ENCODE results near the gene FOXP1. TPM values are rescaled to one million over a fixed set of nuclear protein-coding genes. Genes with fewer than 3 reads are reported as not detected.
A peak's percentile ranks its signal among the peaks of the same experiment; 100 is the strongest.

Gene FOXP1
- total RNA-seq, 4 donors from 2014 or later: 103 to 173 (median 140) TPM

DNA sequence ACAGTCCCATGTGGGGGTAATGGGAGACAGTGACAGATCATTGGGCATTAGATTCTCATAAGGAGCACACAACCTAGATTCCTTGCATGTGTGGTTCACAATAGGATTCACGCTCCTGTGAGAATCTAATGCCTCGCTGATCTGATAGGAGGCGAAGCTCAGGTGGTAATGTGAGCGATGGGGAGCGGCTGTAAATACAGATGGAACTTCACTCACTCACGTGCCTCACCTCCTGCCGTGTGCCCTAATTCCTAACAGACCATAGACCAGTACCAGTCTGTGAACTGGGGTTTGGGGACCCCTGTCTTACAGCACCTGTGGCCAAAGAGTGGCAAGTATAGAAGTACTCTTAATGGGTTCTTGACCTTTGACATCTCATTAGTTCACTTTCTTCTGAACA lies 554.7 kb downstream of the FOXP1 start:
- peaks cover 0 to under 1% (median 0%) of the 10 kb centered on the region in 3 donors for H3K36me3 ChIP-seq
- H3K27me3 ChIP-seq: no peaks in the 10 kb centered on the region
- H3K27ac ChIP-seq: no peak overlapping the region
- TF ChIP-seq, protein P1, sequence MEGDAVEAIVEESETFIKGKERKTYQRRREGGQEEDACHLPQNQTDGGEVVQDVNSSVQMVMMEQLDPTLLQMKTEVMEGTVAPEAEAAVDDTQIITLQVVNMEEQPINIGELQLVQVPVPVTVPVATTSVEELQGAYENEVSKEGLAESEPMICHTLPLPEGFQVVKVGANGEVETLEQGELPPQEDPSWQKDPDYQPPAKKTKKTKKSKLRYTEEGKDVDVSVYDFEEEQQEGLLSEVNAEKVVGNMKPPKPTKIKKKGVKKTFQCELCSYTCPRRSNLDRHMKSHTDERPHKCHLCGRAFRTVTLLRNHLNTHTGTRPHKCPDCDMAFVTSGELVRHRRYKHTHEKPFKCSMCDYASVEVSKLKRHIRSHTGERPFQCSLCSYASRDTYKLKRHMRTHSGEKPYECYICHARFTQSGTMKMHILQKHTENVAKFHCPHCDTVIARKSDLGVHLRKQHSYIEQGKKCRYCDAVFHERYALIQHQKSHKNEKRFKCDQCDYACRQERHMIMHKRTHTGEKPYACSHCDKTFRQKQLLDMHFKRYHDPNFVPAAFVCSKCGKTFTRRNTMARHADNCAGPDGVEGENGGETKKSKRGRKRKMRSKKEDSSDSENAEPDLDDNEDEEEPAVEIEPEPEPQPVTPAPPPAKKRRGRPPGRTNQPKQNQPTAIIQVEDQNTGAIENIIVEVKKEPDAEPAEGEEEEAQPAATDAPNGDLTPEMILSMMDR (IDR thresholded peaks at IDR 0.05): no peak
- no peak for TF ChIP-seq POLR2A (IDR thresholded peaks at IDR 0.05)
- DNase-seq: no peak
- no peak overlapping the region for H3K4me3 ChIP-seq
- no peaks in the 10 kb centered on the region for H3K9me3 ChIP-seq
- peaks cover 0 to 43% (median 2%) of the 10 kb centered on the region in 4 donors for H3K4me1 ChIP-seq

DNA sequence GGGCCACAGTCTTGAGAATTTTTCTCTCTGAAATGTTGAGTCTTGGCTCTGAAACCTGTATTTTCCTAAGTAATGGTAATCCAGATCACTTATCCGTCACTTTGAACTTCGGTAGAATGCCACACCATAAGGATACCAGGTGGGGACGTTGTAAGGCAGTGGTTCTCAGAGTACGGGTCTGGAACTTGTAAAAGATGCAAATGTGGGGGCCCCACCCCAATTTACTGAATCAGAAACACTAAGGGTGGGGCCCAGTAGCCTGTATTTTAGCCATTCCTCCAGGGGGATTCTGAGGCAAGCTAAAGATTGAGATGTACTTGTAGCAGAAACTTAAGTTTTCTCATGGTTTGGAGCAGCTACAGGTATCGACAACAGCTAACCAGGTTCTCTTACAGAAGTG lies 555.3 kb downstream of the FOXP1 start:
- H3K4me3 ChIP-seq: no peak overlapping the region
- TF ChIP-seq POLR2A (IDR thresholded peaks at IDR 0.05): no peak
- TF ChIP-seq, protein P1 (IDR thresholded peaks at IDR 0.05): no peak
- H3K36me3 ChIP-seq: peaks cover 0 to 3% (median 0%) of the 10 kb centered on the region in 3 donors
- H3K4me1 ChIP-seq: peaks cover 0 to 40% (median 2%) of the 10 kb centered on the region in 4 donors
- no peak overlapping the region for H3K27ac ChIP-seq
- no peaks in the 10 kb centered on the region for H3K9me3 ChIP-seq
- DNase-seq: no peak
- H3K27me3 ChIP-seq: no peaks in the 10 kb centered on the region

DNA sequence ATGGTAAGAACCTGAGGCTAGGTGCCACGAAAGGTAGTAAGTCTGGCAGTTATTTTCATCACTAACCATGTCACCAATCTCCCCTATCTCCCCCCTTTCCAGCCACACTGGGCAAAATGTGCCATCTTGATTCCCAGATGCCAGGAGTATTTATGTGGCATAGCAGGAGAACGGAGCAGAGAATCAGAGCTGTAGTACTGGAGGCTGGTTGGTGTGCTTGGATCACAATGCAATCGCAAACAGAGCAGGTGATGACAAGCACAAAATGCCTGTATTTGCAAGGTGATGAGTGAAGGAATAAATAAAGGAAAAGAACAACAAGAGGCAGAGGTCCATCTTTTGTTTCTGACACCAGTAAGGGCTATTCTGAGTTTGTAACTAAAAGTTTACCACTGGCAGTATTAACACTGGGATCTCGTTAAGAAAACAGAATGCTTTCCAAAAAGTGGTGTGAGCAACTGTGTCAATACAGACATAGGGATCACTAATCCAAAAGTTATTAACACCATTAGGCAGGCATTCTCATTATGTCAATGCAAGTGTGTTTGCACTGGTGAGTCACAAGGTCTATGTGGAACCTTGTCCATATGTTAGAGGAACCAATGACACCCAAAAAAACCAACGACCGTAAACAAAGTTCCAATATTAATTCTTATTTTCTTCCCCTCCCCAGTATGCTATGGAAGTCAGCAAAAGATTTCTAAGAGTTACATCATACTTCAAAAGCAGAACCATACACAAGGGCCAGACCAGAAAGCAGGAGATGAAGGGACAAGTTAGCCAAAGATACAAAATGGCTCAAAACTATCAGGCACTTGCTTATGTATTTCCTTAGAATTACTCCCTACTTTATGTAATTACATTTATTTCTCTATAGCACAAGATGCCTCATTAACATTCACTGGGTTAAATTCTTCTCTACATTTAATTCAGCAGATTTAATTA lies 556.6 kb downstream of the FOXP1 start:
- H3K36me3 ChIP-seq: peaks cover 0 to 3% (median 0%) of the 10 kb centered on the region in 3 donors
- H3K4me3 ChIP-seq: no peak overlapping the region
- no peaks in the 10 kb centered on the region for H3K9me3 ChIP-seq
- TF ChIP-seq, protein P1 (IDR thresholded peaks at IDR 0.05): no peak
- no peak for TF ChIP-seq POLR2A (IDR thresholded peaks at IDR 0.05)
- peaks cover 0 to 31% (median 0%) of the 10 kb centered on the region in 4 donors for H3K4me1 ChIP-seq
- no peaks in the 10 kb centered on the region for H3K27me3 ChIP-seq
- no peak overlapping the region for H3K27ac ChIP-seq
- no peak for DNase-seq

DNA sequence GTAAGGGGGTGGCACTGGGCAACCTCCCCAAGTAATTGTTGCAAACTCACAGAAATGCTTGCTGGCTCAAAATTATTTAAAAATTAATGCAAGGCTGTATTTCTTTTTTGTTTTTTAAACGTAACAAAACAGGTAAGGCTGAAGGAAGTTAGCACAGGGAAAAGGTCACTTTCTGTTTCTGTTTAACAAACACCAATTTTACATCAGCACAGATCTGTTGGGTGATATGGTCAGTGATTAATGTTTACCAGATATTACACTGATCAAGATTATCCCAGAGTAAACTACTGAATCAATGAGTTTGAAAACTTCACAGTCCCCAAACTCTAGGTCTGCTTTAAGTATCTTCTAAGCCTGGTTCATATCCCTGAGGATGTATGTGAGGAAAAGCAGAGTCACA lies 558.0 kb downstream of the FOXP1 start:
- peaks cover 0 to 3% (median 0%) of the 10 kb centered on the region in 3 donors for H3K36me3 ChIP-seq
- H3K9me3 ChIP-seq: no peaks in the 10 kb centered on the region
- TF ChIP-seq POLR2A (IDR thresholded peaks at IDR 0.05): no peak
- H3K4me1 ChIP-seq: peaks cover 0 to 19% (median 0%) of the 10 kb centered on the region in 4 donors
- DNase-seq: no peak
- H3K4me3 ChIP-seq: no peak overlapping the region
- no peaks in the 10 kb centered on the region for H3K27me3 ChIP-seq
- H3K27ac ChIP-seq: peak overlapping the region in 2 of 4 donors; percentile 32 to 61

DNA sequence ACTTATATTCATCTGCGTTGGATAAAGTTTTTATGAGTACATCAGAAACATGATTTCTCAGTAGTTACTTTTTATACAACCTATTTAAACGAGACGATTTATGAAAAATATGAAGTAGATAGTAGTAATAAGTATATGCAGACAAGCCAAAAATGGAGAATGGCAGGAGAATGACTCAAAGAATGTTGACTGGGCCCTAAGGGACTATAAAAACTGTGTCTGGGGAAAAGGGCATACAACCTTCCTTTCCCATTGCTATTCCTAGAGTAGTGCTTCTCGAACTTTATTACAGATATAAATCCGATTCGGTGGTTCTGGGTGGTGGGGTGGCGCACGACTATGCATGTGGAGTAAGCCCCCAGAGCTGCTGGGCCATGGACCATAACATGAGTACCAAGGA lies 558.5 kb downstream of the FOXP1 start:
- TF ChIP-seq POLR2A (IDR thresholded peaks at IDR 0.05): no peak
- TF ChIP-seq, protein P1 (IDR thresholded peaks at IDR 0.05): no peak
- H3K27me3 ChIP-seq: no peaks in the 10 kb centered on the region
- H3K36me3 ChIP-seq: peaks cover 0 to 3% (median 0%) of the 10 kb centered on the region in 3 donors
- H3K9me3 ChIP-seq: no peaks in the 10 kb centered on the region
- no peak for DNase-seq
- peaks cover 0 to 19% (median 0%) of the 10 kb centered on the region in 4 donors for H3K4me1 ChIP-seq
- H3K4me3 ChIP-seq: no peak overlapping the region
- peak overlapping the region in 2 of 4 donors; percentile 32 to 61 for H3K27ac ChIP-seq
